GM12892 (cell line): Measurements from ENCODE around the gene APOL6.

Experiments used
- POLR2A ChIP-seq: IDR thresholded peaks from 2 replicates; pipeline ENCODE4 v1.6.1; 2011; ENCODE audit warnings: low read depth, low read length, control low read depth
- POLR2AphosphoS5 ChIP-seq: IDR thresholded peaks from 2 replicates; pipeline ENCODE4 v1.6.1; 2011; ENCODE audit warnings: low read depth, low read length, control low read depth
- TAF1 ChIP-seq: IDR thresholded peaks from 2 replicates; pipeline ENCODE4 v1.6.1; 2011; ENCODE audit warnings: low read depth, mild to moderate bottlenecking, control low read depth, low read length, borderline replicate concordance

GRCh38 chr22:35611891-35612576 is 36.2 kb upstream of the APOL6 start:
- TF ChIP-seq POLR2AphosphoS5, result no peak
- TF ChIP-seq POLR2A, result no peak
- TF ChIP-seq TAF1, result no peak
